Type B pancreatic cell (in vitro differentiated cells): Measurements from ENCODE around the gene TGFB3. TPM values are rescaled to one million over a fixed set of nuclear protein-coding genes. Genes with fewer than 3 reads are reported as not detected.

Experiments
- DNase-seq: peaks from one replicate; pipeline ENCODE4 v3.0.0; 2021; ENCODE audit warnings: mixed read lengths; ENCODE audit not compliant: unreplicated experiment; ENCODE audit errors: extremely low spot score
- H3K27ac Mint-ChIP-seq: 2 replicates; pipeline ENCODE4 v1.8.0; 2021; ENCODE audit warnings: mild to moderate bottlenecking, mixed read lengths
- H3K27me3 Mint-ChIP-seq: 2 replicates; pipeline ENCODE4 v1.8.0; 2021; ENCODE audit warnings: mixed read lengths
- H3K36me3 Mint-ChIP-seq: 2 replicates; pipeline ENCODE4 v1.8.0; 2021; ENCODE audit warnings: mixed read lengths
- H3K4me1 Mint-ChIP-seq: one replicate; pipeline ENCODE4 v1.8.0; 2021; ENCODE audit warnings: mixed read lengths; ENCODE audit not compliant: unreplicated experiment
- H3K4me3 Mint-ChIP-seq: 2 replicates; pipeline ENCODE4 v1.8.0; 2021; ENCODE audit warnings: mild to moderate bottlenecking, mixed read lengths
- H3K9me3 Mint-ChIP-seq: 2 replicates; pipeline ENCODE4 v1.8.0; 2021; ENCODE audit warnings: mixed read lengths
- total RNA-seq: library from RNA; stranded (reverse); gene quantifications from 2 replicates; pipeline ENCODE4 v1.2.1, GENCODE V29; 2021; ENCODE audit warnings: low replicate concordance
- TF ChIP-seq, protein P1 (sequence below): fragments of 200-600 bp; sonication (generic); conservative IDR thresholded peaks from 2 replicates; pipeline ENCODE4 v1.5.0; 2021; ENCODE audit warnings: antibody characterized with exemption, mild to moderate bottlenecking

TGFB3 gene
- total RNA-seq, 1 donor from 2014 or later = 45.3 TPM

DNA sequence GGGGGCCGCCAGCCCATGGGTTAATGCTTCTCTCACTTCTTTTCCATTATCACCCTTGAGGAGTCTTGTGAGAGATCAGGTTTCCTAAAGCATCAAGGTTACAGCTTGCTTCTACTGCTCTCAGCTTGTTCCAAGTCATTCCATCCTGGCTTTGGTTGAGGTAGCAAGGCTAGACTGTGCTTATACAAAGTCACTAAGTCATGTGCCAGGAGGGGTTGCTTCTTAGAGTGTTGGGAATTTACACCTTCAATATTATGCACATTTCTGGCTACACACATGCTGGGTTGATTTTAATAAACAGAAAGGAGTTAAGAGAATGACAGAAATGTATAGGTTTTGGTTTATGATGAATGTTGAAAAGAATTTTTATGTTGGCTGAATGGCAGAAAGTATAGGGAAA is 25.6 kb upstream of the TGFB3 start:
- Mint-ChIP-seq H3K4me3 (no peak overlapping the region), H3K36me3 (peaks cover 71% of the 10 kb centered on the region), H3K9me3 (peaks cover 10% of the 10 kb centered on the region)

DNA sequence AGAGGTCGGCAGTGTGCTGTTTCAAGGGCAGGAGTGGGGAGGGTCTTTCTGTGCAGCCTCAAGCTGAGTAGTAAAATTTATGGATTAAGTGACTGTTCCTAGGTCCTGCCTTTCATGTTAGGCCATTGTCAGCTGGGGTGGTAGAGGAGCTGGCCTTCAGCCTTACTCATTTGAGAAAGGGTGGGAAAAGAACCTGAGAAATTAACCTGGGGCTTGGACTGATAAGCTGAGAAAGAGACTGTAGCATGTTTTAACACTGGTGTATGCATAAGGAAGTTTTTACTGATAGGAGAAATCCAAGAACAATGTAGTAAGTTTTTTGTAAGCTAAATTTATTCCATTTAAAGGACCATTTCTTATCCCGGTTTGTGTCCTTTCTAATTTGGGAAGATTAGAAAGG is 24.5 kb upstream of the TGFB3 start:
- Mint-ChIP-seq H3K27me3 (no peaks in the 10 kb centered on the region), H3K4me1 (no peaks in the 10 kb centered on the region), H3K4me3 (no peak overlapping the region), H3K36me3 (peaks cover 69% of the 10 kb centered on the region), H3K9me3 (peaks cover 11% of the 10 kb centered on the region), H3K27ac (no peak overlapping the region)
- DNase-seq = no peak
- TF ChIP-seq, protein P1, sequence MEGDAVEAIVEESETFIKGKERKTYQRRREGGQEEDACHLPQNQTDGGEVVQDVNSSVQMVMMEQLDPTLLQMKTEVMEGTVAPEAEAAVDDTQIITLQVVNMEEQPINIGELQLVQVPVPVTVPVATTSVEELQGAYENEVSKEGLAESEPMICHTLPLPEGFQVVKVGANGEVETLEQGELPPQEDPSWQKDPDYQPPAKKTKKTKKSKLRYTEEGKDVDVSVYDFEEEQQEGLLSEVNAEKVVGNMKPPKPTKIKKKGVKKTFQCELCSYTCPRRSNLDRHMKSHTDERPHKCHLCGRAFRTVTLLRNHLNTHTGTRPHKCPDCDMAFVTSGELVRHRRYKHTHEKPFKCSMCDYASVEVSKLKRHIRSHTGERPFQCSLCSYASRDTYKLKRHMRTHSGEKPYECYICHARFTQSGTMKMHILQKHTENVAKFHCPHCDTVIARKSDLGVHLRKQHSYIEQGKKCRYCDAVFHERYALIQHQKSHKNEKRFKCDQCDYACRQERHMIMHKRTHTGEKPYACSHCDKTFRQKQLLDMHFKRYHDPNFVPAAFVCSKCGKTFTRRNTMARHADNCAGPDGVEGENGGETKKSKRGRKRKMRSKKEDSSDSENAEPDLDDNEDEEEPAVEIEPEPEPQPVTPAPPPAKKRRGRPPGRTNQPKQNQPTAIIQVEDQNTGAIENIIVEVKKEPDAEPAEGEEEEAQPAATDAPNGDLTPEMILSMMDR = no peak

More for the DNA sequence above, 25.6 kb upstream of the TGFB3 start:
- TF ChIP-seq, protein P1 = no peak
- DNase-seq = no peak
- no peaks in the 10 kb centered on the region for H3K4me1 Mint-ChIP-seq
- no peak overlapping the region for H3K27ac Mint-ChIP-seq
- no peaks in the 10 kb centered on the region for H3K27me3 Mint-ChIP-seq

DNA sequence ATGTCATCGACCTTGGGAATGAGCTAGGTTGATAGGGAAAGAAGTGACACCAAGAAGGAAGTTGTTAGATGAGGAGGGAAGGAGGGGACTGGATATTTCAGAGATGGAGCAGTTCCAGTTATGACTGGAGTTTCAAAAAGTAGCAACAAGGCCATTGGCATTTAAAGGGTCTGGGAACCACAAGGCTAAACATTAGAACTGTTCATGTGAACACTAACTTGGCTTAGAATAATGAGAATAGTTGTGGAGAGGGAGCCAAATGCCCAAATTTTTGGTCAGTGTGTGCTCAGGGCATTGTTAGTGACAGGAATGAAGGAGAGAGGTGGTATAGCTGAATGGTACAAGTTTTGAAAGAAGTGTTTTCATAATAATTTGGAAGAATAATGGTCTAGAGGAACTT is 20.6 kb upstream of the TGFB3 start:
- no peaks in the 10 kb centered on the region for H3K4me1 Mint-ChIP-seq
- peaks cover 11% of the 10 kb centered on the region for H3K9me3 Mint-ChIP-seq
- H3K27me3 Mint-ChIP-seq = no peaks in the 10 kb centered on the region
- peaks cover 66% of the 10 kb centered on the region for H3K36me3 Mint-ChIP-seq
- TF ChIP-seq, protein P1 = no peak
- DNase-seq = no peak
- no peak overlapping the region for H3K27ac Mint-ChIP-seq
- H3K4me3 Mint-ChIP-seq = no peak overlapping the region

DNA sequence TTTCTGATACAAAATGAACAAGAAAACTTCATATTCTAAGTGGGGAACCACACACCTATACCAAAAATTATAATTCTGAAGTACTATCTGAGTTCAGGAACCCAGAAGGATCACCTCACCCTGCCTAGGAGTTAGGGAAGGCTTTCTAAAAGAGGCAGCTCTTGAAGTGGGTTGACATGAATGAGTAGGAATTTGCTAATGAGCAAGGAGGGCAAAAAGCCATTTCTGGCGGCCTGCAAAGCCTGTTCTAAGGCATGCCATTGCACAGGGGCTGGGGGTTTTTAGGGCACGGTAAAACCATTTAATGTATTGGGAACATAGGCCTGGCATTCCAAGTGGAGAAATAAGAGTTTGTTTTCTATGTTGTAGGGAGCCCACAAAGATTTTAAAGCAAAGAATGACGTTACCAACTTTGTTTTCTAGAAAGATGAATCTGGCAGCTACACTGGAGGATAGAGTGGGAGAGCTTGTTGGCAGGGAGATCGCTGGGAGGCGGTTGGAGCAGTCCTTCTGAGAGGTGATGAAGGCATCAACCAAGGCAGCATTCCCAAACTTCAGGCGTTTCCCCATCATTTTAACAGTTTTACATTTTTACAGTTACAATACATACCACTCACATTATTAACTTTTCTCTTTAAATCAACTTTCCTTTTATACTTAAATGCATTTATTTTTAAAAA is 17.9 kb upstream of the TGFB3 start:
- TF ChIP-seq, protein P1 = no peak
- no peak for DNase-seq
- Mint-ChIP-seq H3K36me3 (peaks cover 55% of the 10 kb centered on the region), H3K27me3 (no peaks in the 10 kb centered on the region), H3K4me1 (peaks cover 5% of the 10 kb centered on the region), H3K9me3 (peaks cover 11% of the 10 kb centered on the region), H3K27ac (no peak overlapping the region), H3K4me3 (no peak overlapping the region)

DNA sequence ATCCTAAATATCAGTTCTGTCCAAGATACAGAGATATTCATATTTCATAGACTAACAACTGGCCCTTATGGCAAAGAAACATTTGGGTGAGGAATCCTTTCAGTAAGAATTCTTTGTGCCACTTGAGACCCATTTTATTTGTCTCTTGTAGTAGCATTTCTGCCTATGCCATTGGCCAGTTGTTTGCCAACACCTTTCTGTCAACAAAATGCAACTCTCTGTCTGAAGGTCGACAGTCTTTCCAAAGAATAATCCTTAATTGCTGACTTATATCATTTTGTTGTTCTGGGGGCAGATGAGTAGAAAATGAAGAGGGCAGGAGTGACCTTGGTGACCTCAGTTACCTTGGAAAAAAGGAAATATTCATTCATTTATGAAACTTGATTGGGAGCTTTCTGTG is 14.7 kb upstream of the TGFB3 start:
- Mint-ChIP-seq H3K9me3 (no peaks in the 10 kb centered on the region), H3K4me1 (peaks cover 5% of the 10 kb centered on the region), H3K4me3 (no peak overlapping the region), H3K27ac (no peak overlapping the region), H3K36me3 (peaks cover 48% of the 10 kb centered on the region), H3K27me3 (no peaks in the 10 kb centered on the region)
- TF ChIP-seq, protein P1 = no peak
- DNase-seq = no peak
